Colonic mucosa (tissue), 4 donors: ENCODE measurements around the gene SNX3. TPM values are rescaled to one million over a fixed set of nuclear protein-coding genes. Genes with fewer than 3 reads are reported as not detected.

ENCODE experiments used
- DNase-seq: peaks from one replicate; pipeline ENCODE4 v3.0.0-alpha.2; 2020
- H3K27ac ChIP-seq: fragments of 200-600 bp; one replicate; pipeline ENCODE4 v1.8.0; 2021
- H3K27me3 ChIP-seq: fragments of 200-600 bp; one replicate; pipeline ENCODE4 v1.8.0; 2021
- H3K36me3 ChIP-seq: fragments of 200-600 bp; one replicate; pipeline ENCODE4 v1.8.0; 2021
- H3K4me1 ChIP-seq: fragments of 200-600 bp; one replicate; pipeline ENCODE4 v1.8.0; 2021; ENCODE audit warnings: mild to moderate bottlenecking
- H3K4me3 ChIP-seq: fragments of 200-600 bp; one replicate; pipeline ENCODE4 v1.8.0; 2021
- H3K9ac ChIP-seq, 2 donors: one replicate each; pipeline ENCODE4 v1.7.0; 2013; ENCODE audit warnings: control low read depth in 2 of 2, low read depth in 2 of 2, low read length in 2 of 2
- H3K9me3 ChIP-seq: fragments of 200-600 bp; one replicate; pipeline ENCODE4 v1.8.0; 2021
- CTCF ChIP-seq: fragments of 200-600 bp; IDR thresholded peaks from one replicate; pipeline ENCODE4 v1.8.0; 2022; ENCODE audit warnings: antibody characterized with exemption, mild to moderate bottlenecking
- intact Hi-C: fragments of 100-400 bp; cut with DNase I; formaldehyde crosslinking; loops from one replicate; pipeline ENCODE4 v1.14.1; 2022
- total RNA-seq, 2 donors: library from RNA; stranded (reverse); fragmentation: NEBNext Ultra II Directional in 1 of 2; extraction: Animal tissue kit (Norgen Biotek cat#: 25700) in 1 of 2; gene quantifications; one replicate each; pipeline ENCODE4 v1.2.1, GENCODE V29; 2021
- donor health status: healthy.
- donor health status: DM: no; HTN: no; CAD: no.
- donor health status: DM: no; HTN: no; CAD: no.

SNX3 gene
- total RNA-seq, 2 donors from 2014 or later = 118 to 143 TPM

DNA sequence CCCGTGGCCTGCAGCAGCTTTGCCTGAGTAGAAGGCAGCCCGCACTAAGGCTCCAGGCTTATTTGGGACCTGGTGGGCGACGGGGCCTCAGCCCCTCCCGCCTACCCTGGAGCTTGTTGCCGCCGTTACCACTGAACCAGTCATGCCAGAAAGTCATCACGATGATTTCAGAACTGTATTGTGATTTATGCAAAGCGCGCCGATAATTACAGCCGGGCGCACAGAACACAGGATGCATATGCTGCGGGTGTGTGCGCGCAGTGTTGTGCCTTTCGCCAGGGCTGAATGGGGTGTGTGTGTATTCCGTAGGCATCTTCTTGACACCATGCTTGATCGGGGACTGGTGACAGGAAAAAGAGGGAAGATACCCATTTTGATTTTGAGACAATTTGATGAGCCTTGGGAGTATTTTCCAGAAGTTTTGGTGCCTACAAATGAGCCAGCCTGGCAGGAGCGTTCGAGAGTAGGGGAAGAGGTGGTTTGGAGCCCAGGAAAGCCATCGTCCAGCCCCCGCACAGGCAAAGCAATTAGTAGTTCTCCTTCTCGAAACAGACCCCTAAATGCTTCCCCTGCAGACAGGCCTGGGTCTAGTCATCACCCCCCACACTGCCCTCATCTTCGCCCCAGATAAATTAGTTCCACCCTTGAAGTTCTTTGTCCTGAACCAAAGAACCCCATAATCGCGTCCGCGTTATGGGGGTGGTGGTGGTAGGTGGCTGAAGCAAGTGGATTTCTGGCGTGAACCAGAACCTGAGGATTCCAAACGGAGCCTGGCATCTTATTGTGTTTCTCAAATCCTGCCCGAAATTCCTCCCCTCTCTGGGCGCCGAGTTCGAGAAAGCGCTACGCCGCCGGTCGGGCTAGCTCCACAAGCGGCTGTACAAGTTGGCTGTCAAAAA lies 96.9 kb downstream of the SNX3 start:
- H3K36me3 ChIP-seq = no peaks in the 10 kb centered on the region
- H3K9ac ChIP-seq = no peak overlapping the region
- H3K27me3 ChIP-seq = peaks cover 96% of the 10 kb centered on the region
- H3K4me3 ChIP-seq = no peak overlapping the region
- no peak for TF ChIP-seq CTCF
- H3K9me3 ChIP-seq = no peaks in the 10 kb centered on the region
- H3K27ac ChIP-seq = no peak overlapping the region
- intact Hi-C loops = no loop called here
- no peak for DNase-seq
- H3K4me1 ChIP-seq = peaks cover 17% of the 10 kb centered on the region

DNA sequence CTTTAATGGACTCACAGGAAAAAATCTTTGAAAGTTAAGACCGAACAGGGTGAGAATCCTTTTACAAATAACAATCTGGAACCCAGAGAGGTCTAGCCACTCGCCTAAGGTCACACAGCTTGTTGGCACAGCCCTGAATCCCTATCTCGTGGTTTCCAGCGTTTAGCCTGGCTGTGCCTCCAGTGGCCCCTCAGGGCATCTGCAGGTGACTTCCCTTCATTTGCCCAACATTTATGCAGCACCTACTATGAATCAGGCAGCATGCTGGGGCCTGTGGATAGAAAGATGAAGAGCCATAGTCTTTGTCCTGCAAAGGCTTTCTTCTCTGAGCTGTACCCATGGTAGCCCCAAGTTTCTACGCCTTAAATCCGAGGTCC lies 97.6 kb downstream of the SNX3 start:
- H3K27ac ChIP-seq = no peak overlapping the region
- intact Hi-C loops = no loop called here
- TF ChIP-seq CTCF = no peak
- no peak overlapping the region for H3K4me3 ChIP-seq
- H3K9me3 ChIP-seq = no peaks in the 10 kb centered on the region
- DNase-seq = no peak
- H3K9ac ChIP-seq = no peak overlapping the region
- peaks cover 96% of the 10 kb centered on the region for H3K27me3 ChIP-seq
- peaks cover 10% of the 10 kb centered on the region for H3K4me1 ChIP-seq
- H3K36me3 ChIP-seq = no peaks in the 10 kb centered on the region

DNA sequence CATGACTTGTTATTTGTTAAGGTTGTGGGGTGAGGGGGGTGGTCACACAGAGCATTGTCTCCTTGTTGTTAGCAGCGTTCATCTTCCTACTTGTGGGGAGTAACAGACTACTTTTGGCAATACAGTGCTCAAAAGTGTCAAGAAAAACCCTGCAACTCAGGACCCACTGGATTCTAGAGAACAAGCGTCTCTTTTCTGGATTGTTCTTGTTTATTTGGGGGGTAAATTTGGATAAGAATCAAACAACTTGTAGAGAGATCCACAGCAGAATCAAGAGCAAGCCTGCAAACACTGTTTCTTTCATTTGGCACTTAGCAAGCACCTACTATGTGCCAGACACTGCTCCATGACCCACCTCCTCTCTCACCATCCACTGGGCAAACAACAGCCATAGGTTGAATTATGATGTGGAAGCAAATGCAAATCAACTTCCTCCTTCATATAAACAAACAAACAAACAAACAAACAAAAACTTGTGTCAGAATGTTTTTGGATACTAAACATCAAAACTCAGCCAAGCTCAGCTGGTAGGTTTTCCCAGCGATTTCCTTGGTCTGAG lies 99.0 kb downstream of the SNX3 start:
- H3K27me3 ChIP-seq = peaks cover 96% of the 10 kb centered on the region
- no peak for TF ChIP-seq CTCF
- no peak overlapping the region for H3K9ac ChIP-seq
- no peak overlapping the region for H3K4me3 ChIP-seq
- peaks cover 5% of the 10 kb centered on the region for H3K4me1 ChIP-seq
- H3K27ac ChIP-seq = no peak overlapping the region
- DNase-seq = no peak
- H3K36me3 ChIP-seq = no peaks in the 10 kb centered on the region
- intact Hi-C loops = no loop called here
- H3K9me3 ChIP-seq = no peaks in the 10 kb centered on the region

Other genes with a start within 250 kb of the SNX3 start
- gene OSTM1, start 186.3 kb downstream of the SNX3 start, total RNA-seq = 10 to 100 TPM; 14.7 to 21.1 TPM
- gene NR2E1, start 95.0 kb downstream of the SNX3 start, total RNA-seq = not detected
- gene AFG1L, start 34.0 kb upstream of the SNX3 start, total RNA-seq = 10 to 100 TPM in 1 of 2 donors, 1 to 10 TPM in 1; 9.5 to 10.9 TPM